PC-9 (cell line): Measurements from ENCODE around the gene OR51G2.

ENCODE experiments used
- CTCF ChIP-seq: fragments of 200-600 bp; sonication (generic); conservative IDR thresholded peaks from 2 replicates; pipeline ENCODE4 v1.6.1; 2017; ENCODE audit warnings: mixed run types, antibody characterized with exemption, mild to moderate bottlenecking, moderate library complexity
- EZH2 ChIP-seq: fragments of 200-600 bp; sonication (generic); IDR thresholded peaks from 2 replicates; pipeline ENCODE4 v1.8.0; 2017; ENCODE audit warnings: antibody characterized with exemption, low read depth

- TF ChIP-seq EZH2 (no peak), CTCF (no peak)
Measured at GRCh38 chr11:4936745-4937144, 17.6 kb upstream of the OR51G2 start.
